CD4-positive, alpha-beta T cell treated with Interleukin-6 for 4 hours (primary cell): ENCODE measurements around the gene SPATA33.
"Not testable (repeated sequence)": the region's sequence is repeated elsewhere in the genome, so short reads cannot be mapped to it uniquely, and the experiment has no call there.

Experiments
- DNase-seq: peaks from one replicate; pipeline ENCODE4 v3.0.0-alpha.2; 2020; ENCODE audit warnings: mixed read lengths

The SPATA33 gene

DNA sequence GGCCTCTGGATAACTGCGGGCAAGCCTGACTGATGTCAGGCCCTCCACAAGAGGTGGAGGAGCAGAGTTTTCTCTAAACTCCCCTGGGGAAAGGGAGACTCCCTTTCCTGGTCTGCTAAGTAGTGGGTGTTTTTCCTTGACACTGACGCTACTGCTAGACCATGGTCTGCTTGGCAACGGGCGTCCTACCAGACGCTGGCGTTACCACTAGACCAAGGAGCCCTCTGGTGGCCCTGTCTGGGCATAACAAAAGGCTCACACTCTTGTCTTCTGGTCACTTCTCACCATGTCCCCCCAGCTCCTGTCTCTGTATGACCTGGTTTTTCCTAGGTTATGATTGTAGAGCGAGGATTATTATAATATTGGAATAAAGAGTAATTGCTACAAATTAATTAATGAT lies 9.4 kb downstream of the SPATA33 start:
- DNase-seq: not testable (repeated sequence)

DNA sequence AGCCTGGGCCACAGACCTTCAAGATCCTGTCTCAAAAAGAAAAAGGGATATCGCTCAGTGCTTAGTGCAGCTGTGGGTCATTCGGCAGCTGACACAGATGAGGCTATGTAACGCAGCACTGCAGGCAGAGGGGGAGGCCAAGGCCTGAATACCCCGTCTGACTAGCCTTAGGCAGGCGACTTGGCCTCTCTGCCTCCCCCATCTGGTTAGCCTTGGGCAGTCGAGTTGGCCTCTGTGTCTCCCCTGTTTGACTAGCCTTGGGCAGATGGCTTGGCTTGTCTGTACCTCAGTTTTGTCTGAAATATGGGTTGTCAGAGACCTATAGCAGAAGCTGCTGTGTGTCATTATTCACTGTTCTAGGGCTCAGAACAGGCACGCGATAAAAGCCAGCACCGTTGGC lies 10.0 kb downstream of the SPATA33 start:
- DNase-seq: no peak

DNA sequence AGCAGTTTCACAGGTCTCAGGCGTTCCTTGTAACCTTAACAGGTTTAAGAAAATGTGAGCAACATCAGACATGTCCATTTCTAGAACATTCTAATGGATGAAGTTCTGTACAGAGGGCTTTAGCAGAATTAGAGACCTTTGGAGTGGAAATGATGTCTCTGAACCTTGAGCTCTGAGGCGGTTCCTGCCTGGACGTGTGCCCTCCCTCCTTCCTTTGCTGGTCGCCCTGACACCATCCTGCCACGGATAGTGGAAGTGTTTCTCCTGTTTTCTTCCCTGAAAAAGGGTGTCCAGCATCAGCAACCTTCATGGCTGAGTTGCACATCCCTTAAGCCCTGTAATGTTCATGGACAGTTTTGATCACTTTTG lies 11.1 kb downstream of the SPATA33 start:
- no peak for DNase-seq

DNA sequence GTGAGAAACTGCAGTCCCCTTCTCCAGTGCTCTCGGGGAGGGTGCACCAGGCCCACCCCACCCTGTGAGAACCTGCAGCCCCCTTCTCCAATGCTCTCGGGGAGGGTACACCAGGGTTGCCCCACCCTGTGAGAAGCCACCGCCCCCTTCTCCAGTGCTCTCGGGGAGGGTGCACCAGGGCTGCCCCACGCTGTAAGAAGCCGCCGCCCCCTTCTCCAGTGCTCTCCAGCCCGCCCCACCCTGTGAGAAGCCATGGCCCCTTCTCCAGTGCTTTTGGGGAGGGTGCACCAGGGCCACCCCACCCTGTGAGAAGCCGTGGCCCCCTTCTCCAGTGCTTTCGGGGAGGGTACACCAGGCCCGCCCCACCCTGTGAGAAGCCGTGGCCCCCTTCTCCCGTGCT lies 12.1 kb downstream of the SPATA33 start:
- no peak for DNase-seq

DNA sequence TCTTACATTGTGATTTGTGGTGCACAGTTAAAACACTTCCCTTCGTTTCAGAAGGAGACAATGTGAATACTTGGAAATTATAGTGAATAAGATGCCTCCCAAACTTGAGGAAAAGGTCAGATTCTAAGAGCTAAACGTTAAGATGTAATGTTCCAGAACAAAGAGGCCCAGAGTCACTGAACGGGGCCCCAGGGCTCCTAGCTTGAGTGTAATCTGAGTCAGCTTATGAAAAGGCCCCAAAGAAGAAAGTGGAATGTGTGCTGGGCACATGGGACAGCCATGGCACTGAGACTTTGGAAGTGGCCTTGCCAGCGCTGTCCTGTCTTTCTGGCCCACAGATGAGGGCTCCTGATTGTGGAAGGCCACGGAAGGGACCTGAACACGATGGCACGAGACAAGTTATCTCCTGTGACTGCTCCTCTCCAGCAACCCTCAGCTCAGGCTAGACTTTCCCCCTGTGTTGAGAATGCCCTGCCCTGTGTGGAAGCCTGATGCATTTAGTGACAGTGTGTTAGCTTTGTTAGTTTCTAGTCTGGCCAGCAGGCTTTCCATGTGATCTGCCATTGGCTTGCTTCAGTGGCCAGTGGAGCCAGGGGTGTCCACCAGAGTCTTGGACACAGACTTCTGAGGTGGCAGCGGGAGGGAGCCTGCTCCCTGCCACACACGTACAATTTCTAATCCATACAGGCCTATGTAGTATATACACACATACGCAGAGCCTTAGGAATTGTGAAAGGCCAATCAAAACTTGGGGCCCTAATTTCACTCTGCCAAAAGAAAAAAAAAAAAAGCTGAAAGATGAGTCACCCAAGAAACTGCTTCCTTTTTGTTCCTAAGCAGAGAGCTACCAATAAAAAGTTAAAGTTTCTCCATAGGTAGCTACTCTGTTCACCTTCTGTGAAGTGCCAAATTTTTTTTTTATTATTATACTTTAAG lies 13.1 kb downstream of the SPATA33 start:
- no peak for DNase-seq

DNA sequence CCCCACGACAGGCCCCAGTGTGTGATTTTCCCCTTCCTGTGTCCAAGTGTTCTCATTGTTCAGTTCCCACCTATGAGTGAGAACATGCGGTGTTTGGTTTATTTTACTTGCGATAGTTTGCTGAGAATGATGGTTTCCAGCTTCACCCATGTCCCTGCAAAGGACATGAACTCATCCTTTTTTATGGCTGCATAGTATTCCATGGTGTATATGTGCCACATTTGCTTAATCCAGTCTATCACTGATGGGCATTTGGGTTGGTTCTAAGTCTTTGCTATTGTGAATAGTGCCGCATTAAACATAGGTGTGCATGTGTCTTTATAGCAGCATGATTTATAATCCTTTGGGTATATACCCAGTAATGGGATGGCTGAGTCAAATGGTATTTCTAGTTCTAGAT lies 13.9 kb downstream of the SPATA33 start:
- DNase-seq: not testable (repeated sequence)

DNA sequence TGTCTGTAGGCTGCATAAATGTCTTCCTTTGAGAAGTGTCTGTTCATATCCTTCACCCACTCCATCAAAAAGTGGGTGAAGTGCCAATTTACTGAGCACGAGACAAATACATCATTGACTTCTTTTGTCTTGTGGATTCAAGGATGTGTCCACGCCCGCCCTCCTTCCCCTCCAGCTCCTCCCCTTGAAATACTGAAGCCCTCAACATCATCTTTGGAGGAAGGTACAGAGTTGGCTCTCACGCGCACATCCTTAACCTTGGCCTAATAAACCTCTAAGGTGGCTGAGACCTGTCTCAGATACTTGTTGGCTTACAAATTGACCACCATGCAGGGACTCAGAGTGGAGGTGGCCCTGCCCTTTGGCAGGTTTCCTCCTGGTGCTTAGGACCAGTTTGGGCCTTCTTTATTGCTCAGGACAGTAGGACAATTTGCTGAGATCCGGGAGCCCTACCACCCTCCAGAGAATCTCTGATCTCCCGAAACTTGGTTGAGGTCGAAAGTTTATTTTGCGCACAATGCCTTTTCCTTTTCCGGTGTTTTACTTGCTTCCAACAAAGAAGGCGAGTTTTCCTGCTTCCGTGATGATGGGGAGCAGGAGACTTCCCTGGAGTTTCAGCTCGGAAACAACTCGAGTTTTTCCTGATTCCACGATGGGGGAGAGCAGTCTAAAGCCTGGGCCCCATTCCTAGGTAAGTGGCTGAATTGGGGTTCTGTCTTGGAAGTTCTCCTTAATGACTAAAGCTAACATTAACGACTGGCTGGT lies 14.7 kb downstream of the SPATA33 start:
- DNase-seq: no peak

DNA sequence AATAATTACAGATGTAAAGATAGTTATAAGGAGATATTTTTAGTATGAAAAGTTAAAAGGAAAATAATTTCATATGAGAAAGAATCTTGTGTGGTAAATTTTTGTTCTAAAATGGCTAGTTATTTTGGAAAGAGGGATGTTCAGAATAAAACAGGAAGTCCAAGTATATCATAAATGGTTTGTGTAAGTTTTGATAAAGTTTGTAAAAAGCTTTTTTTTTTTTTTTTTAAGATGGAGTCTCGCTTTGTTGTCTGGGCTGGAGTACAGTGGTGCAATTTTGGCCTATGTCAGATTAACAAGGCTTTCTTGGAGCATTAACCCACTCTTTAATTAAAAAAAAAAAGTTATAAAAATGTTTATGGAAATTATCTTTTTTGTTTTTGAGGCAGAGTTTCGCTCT lies 20.6 kb downstream of the SPATA33 start:
- no peak for DNase-seq

DNA sequence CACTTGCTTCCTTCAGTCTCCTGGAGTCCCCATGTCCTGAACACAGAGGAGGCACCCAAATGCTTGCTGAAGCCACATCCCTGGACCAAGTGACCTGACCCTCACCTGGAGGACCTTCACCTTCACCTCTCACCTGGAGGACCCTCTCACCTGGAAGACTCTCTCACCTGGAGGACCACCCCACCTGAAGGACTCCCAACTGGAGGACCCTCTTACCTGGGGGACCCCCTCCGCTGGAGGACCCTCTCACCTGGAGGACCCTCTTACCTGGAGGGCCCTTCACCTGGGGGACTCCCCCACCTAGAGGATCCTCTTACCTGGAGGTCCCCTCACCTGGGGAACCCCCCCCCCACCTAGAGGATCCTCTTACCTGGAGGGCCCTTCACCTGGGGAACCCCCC lies 28.3 kb downstream of the SPATA33 start:
- DNase-seq: no peak

DNA sequence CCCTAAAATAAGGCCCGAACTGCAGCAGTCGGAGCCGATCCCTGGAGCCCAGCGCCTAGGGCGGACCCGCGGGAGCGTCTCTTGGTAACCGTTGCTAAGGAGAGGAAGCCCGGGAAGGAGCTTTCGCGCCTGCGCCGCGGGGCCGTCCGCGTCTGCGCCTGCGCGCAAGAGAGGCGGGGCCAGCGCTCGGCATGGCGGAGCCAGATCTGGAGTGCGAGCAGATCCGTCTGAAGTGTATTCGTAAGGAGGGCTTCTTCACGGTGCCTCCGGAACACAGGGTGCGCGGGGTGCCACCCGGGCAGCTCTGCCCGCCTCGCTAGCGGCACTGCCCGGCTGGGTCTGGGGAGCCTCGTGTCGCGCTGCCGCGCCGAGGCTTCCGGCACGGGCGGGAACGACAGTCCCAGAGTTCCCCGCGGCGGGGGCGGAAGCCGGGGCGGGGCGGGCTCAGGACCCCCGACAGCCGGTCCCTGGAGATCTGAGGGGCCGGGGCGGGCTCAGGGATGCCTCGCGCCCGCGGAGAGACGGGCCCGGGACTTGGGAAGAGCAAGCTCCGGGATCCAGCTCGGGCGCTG lies 29.0 kb downstream of the SPATA33 start, which contains the start of gene CDK10:
CDK10 (plus strand) TSS at position 170 of the 572 bp plus-strand sequence; CDS start at position 192, 22 bp downstream.
- peak; percentile 86 for DNase-seq

DNA sequence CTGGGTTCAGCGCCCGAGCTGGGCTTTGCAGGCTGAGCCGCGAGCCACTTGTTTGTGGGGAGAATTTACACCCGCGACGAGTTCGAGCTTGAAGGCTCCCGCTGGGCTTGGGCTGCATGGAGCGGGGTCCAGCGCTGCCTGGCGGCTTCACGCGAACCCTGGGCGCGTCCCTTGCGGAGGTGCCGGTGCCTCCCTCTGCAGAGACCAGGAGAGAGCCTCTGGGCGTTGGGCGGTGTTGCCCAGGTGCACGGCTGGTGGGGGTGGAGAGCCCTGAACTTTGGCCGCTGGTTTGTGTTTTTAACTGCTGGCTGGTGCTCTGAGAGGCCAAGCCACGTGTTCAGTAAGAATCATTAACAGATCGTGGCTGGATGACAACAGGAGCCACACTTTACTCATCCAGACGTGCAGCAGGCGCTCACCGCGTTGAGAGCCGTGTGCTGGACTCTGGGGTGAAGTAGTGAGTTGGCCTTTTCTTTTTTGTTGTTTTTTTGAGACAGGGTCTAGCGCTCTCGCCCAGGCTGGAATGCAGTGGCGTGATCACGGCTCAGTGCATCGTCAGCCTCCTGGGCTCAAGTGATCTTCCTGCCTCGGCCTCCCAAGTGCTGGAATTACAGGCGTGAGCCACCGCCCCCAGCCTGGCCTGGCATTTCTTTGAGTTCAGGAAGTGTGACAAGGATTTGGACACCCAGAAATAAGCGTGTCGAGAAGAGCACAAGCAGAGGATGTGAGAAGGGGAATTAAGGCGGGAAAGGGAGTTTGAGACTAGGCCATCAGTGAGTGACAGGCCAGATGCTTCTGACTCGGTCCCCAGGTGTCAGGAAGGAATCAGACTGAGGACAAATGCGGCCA lies 29.7 kb downstream of the SPATA33 start:
- no peak for DNase-seq

DNA sequence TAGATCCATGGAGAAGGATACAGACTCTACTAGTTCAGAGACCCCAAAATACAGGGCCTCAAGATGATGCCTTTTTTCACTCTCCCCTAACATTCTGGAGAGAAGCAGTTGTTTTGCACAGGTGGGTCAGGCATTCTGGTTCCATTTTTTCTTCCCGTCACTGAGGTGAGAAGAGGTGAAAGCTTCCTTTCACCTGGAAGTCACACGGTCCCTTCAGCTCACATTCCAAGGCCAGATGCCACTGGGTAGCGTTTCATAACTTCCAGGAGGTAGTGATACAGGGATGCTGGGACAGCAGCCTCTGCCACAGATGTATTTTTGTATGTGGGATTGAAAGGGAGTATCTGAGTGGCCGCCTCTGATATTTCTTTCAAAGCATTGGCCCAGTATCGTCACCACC lies 30.8 kb downstream of the SPATA33 start:
- DNase-seq: no peak

DNA sequence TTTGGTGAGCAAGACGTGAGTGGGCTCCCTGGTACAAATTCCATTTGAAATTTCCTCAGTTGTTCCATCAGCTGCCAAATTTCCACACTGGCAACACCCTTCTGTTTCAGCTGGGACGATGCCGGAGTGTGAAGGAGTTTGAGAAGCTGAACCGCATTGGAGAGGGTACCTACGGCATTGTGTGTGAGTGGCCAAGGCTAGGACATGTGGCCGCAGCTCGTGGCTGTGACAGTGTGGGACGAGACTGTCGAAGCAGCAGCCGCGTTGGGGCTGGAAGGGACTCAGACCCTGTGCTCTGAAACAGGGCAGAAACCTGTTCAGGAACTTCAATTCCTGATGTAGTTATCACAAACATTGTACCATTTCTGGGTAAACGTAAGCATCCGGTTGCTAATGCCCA lies 31.5 kb downstream of the SPATA33 start:
- DNase-seq: no peak

DNA sequence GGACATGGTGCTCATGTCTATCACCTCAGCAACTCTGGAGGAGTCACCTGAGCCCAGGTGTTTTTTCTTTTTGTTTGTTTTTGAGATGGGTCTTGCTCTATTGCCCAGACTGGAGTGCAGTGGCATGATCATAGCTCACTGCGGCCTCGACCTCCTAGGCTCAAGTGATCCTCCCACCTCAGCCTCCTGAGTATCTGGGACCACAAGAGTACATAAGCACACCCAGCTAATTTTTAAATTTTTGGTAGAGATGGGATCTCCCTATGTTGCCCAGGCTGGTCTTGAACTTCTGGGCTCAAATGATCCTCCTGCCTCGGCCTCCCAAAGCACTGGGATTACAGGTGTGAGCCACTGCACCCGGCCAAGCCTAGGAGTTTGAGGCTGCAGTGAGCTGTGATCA lies 32.0 kb downstream of the SPATA33 start:
- not testable (repeated sequence) for DNase-seq

DNA sequence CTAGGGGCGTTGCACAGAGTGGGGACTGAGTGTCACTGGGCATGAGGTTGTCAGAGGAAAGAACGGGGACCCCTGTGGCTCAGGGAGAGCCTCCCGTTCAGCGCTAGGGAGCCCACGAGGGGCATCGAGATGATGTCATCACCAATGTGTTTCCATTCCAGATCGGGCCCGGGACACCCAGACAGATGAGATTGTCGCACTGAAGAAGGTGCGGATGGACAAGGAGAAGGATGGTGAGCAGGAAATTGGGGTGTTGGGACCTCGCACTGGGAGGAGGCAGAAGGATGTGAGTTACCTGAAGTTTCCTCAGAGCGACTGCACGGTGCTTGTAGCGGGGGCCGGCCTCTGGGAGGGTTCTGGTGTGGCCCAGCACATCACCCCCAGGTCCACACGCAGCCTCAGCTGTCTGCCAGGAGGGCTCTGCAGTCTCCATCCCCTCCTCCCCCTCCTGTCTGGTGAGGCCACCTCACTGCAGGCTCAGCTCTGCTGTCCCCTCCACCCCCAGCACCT lies 32.8 kb downstream of the SPATA33 start:
- no peak for DNase-seq

DNA sequence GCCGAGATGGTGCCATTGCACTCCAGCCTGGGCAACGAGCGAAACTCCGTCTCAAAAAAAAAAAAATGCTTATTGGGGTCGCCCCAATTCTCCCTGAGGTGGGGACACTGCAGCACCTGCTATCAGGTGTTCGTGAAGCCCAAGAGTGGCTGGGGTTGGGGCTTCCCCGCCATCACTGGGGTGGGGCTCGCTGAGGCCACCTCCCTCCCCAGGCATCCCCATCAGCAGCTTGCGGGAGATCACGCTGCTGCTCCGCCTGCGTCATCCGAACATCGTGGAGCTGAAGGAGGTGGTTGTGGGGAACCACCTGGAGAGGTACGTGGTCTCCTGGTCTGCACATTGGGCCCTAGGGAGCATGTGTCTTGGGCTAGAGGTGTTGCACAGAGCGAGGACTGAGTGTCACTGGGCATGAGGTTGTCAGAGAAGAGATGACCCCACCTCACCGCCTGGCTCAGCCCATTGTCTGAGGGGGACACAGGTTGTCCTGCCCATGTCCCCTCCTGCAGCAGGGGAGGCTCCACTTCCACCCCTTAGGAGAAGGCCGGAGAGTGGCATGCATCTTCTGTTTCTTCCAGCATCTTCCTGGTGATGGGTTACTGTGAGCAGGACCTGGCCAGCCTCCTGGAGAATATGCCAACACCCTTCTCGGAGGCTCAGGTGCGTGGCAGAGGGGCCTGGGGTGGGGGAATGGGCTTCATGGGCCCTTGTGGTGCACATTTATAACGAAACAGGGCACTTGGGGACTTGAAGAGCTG lies 33.8 kb downstream of the SPATA33 start:
- DNase-seq: no peak

DNA sequence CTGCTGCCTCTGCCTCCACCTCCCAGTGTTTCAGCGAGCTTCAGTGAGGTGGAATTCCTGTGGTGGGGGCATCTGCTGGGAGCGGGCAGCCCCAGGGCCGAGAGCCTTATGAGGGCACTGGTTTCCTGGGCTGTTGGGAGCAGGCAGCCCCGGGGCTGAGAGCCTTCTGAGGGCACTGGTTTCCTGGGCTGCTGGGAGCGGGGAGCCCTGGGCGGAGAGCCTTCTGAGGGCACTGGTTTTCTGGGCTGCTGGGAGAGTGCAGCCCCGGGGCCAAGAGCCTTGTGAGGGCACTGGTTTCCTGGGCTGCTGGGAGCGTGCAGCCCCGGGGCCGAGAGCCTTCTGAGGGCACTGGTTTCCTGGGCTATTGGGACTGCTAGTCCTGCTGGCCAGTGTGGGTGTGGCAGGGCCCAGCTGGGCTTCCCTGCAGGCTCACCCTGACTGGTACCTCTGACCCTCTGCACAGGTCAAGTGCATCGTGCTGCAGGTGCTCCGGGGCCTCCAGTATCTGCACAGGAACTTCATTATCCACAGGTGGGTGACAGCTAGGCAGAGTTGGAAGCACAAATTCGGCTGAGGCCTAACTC lies 34.4 kb downstream of the SPATA33 start:
- no peak for DNase-seq

DNA sequence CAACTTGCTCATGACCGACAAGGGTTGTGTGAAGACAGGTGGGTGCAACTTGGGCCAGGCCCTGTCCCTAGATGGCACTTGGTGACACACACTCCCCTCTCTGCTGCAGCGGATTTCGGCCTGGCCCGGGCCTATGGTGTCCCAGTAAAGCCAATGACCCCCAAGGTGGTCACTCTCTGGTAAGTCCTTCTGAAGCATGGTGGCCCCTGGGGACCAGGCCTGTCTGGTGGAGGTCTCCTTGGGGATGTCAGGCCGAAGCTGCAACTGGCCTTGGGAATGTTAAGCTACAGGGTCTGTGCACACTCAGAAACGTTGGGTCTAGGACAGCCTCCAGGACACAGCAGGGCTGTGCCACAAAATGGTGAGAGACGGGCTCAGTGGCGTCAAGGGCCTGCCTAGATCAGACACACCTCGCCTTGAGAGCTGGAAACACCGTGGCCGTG lies 35.7 kb downstream of the SPATA33 start:
- no peak for DNase-seq

DNA sequence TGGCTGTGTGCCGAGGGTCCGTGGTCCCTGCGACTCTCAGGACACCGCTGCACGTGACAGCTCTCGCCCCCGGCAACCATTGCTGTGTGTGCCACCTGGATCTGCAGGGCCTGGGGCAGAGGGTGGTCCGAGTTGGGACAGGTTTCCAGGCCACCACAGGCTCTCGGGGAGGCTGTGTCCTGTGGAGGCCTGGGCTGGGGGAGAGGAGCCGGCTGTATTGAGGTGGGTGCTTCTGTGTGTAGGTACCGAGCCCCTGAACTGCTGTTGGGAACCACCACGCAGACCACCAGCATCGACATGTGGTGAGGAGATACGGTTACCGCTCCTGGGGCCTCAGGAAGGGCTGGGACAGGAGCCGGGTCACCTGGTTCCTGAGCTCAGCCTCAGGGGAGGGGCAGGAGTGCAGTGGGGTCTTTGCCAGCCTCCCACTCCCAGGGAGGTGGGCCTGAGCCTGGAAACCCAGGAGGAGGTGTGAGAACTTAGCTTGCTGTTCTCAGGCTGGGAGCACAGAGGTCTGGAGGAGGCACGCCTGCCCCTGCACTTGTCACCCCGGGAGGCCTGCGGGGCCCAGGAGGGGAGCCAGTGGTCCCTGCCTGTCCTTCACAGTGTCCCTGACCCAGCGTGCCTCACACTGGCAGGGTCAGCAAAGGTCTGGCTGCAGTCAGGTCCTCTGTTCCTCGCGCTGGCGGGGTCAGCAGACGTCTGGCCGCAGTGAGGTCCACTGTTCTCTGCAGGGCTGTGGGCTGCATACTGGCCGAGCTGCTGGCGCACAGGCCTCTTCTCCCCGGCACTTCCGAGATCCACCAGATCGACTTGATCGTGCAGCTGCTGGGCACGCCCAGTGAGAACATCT lies 36.5 kb downstream of the SPATA33 start:
- DNase-seq: no peak

DNA sequence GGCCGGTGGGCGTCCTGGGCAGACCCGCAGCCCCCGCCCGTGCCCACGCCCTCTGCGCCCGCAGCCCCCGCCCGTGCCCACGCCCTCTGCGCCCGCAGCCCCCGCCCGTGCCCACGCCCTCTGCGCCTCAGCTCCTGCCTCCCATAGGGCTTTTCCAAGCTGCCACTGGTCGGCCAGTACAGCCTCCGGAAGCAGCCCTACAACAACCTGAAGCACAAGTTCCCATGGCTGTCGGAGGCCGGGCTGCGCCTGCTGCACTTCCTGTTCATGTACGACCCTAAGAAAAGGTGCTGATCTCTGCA lies 37.1 kb downstream of the SPATA33 start:
- not testable (repeated sequence) for DNase-seq
